GM21526 (cell line): Measurements from ENCODE around the gene HBEGF.

ENCODE experiments used
- ATAC-seq: cut with Tn5 transposase; IDR thresholded peaks from one replicate; pipeline ENCODE4 v1.9.1; 2021; ENCODE audit warnings: moderate library complexity; ENCODE audit not compliant: unreplicated experiment, low FRiP score

The HBEGF gene

DNA sequence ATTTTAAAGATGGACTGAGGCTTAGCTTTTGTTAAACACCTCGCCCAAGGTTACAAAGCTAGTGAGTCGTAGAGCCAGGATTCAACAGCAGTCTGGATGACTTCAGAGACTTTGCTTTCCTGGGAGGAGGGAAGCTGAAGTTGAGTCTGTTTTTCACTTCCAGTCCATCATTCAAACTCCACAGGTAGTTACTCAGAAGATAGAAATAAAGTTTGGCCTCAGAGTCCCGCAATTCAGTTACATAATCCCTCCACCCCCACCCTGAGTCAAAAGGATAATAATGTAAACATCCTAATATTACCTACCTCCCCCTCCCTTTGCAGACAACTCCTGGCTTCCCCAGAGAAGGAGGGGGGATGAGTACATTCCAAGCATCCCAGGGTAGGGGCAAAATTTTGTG is 8.1 kb downstream of the HBEGF start:
- no peak for ATAC-seq

DNA sequence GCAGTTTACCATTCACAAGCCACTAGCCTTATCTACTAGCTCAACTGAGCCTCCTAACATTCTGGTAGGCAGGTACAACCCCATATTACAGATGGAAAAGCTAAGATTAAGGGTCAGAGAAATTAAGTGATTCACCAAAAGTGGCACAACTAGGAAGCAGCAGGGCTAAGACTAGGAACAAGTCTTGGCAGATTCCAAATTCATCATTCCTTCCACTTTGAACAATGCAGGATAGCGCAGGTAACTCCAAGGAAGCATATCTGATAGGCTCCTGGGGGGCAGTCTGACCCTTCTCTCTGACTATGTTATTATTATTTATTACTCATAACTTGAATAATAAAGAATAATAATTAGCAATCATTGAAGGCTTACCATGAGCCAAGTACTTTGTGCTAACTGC is 8.5 kb downstream of the HBEGF start:
- no peak for ATAC-seq

DNA sequence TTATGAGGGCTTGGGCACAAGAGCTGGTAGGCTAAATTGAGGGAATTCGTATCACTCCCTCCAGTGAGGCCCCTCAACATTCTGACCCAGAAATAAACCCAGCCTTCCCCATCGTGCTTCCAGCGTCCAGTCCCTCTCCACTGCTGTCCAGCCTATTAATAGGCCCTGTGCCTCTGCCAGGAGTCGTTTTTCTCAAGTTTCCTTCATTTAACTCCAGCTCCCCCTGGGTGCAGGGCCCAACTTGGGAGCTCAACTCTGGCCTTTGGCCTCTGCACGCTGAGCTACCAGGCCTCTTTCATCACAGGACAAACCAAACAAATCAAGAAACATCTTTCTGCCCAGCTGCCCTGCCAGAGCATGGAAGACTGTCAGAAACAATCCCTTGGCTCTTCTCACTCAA is 10.0 kb downstream of the HBEGF start:
- ATAC-seq = no peak

DNA sequence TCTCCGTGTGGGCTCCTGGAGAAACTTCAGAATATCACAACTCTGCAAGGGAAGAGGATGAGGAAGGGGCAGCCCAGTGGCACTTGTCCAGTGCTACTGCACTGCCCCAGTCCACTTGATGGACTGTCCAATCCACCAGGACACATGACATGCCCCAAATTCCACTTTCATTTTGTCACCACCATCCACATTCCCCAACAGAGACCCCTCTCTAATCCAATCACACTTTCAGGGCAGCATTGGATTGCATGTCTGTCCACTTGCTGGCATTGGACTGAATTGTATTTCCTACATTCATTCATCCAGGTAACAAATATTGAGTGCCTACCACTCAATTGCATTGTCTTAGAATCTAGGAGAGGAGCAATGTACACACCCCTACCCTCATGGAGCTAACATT is 14.8 kb downstream of the HBEGF start:
- ATAC-seq = no peak

DNA sequence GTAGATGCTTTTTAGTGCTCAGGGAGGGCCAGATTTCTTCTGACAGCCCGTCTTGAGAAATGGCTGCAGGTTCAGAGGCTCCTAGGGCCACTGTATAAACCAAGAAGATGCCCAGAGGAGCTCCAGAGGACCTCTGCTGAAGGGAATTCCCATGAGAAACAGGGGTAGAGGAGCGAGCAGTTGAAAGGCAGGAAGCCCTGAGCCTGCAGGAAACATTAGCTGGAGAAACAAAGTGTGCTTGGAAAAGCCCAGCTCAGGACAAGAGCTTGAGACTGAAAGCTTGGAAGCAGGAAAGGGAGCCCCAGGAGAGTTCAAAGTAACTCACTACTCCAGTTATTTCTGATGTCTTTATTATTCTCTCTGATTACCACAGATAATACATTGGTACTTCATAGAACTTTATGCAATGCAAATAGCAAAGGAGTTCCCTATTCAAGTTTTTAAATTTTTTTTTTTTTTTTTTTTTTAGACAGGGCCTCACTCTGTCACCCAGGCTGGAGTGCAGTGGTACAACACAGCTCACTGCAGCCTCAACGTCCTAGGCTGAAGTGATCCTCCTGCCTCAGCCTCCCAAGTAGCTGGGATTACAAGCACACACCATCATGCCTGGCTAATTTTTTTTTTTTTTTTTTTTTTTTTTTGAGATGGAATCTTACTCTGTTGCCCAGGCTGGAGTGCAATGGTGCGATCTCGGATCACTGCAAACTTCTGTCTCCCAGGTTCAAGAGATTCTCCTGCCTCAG is 16.5 kb downstream of the HBEGF start:
- ATAC-seq = no peak

DNA sequence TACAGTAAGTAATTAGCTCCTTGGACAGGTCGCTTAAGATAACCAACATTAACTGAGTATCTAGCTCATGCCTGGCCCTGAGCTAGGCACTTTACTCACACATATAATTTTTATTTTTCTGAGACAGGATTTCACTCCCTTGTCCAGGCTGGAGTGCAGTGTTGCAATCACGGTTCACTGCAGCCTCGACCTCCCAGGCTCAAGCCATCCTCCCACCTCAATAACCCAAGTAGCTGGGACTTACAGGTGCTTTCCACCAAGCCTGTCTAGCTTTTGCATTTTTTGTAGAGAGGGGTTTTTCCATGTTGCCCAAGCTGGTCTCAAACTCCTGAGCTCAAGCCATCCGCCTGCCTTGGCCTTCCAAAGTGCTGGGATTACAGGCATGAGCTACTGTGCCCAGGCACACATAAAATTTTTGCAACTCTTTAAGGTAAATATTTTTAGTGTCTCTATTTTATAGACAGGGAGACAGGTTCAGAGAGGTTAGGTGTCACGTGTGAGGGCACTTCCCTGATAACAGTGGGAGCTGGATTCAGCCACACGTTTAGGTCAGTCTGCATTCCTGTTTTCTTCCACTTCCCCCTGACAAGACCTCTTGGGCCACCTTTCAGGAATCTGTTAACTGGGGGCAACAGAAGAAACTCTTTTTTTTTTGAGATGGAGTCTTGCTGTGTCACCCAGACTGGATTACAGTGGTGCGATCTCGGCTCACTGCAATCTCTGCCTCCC is 18.2 kb downstream of the HBEGF start:
- no peak for ATAC-seq

DNA sequence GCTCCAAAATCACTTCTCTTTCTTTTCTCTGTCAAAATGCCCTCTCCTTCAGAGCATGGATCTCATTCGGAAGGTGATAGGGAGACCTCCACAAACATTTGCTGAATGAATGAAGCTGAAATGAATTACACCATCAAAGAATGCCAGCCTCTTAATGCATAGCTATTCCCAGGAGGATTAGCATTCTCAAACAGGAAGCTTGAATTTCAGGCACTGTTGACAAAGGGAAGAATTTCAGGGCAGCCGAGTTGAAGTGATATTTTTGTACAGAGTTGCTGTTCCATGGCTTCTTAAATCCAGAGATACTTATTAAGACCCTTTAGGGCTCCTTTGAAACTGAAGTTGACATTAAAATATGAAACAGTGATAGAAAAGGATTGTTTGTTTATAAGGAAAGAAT is 18.8 kb downstream of the HBEGF start:
- ATAC-seq = no peak

DNA sequence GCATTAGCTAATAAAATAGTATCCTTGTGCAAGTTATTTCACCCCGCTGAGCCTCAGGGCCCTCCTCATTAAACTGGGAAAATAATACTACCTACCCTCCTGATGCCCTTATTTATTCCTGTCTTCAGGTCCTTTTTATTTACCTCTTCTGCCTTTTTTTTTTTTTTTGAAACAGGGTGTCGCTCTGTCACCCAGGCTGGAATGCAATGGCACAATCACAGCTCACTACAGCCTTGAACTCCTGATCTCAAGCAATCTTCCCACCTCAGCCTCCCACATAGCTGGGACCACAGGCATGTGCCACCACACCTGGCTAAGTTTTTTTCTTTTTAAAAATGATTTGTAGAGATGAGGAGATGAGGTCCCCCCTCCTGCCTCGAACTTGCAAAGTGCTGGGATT is 20.9 kb downstream of the HBEGF start:
- ATAC-seq = no peak

DNA sequence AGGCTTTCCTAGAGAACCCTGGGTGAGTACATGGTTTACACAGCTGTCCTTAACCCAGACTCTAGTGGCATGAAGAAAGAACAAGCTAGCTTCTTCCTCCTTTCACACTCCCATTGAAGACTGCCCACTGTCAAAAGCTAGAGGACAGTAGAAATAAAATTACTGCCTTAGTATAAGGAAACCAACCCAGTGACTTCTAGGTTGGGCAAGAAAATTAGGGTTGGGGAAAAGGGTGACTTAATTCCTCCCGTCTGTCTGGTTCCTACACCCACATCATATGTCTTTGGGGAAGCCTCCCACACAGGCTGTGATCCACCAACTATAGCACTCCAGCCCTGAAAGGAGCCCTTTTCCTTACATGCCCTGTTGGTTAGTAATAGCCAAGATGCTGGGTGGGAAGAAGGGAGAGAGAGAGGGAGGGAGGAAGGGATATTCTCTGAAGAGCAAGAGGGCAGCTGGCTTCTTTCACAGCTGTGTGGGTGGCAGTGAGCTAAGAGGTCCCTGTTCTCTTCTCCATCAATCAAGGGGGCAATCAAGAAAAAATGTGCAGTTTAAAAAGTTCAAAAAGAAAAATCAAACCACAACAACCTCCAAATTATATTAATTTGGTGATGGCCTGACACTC is 21.7 kb downstream of the HBEGF start:
- no peak for ATAC-seq

DNA sequence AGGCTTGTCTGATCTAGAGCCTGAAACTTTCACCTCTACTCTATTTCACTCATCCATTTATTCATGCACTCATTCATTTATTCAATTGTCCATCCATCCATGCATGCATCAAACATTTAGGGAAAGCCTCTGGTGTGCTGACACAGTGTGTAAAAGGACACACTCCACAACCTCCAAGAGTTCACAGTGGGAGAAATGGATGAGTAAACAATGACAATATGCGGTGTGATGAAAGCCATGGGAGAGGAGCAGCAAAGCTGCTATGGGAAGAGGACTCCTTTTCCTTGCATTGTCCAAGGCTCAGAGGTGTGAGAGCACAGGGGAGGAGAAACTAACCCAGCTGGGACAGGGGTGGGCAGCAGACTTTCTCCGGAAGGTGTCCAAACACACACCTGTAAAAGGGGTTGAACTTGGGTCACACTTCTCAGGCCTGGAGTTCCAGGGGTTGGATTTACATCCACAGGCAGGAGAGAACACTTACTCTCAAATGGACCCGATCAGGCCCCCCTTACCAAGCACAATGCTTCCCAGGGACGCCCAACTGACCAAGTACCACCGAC is 22.3 kb downstream of the HBEGF start:
- no peak for ATAC-seq

DNA sequence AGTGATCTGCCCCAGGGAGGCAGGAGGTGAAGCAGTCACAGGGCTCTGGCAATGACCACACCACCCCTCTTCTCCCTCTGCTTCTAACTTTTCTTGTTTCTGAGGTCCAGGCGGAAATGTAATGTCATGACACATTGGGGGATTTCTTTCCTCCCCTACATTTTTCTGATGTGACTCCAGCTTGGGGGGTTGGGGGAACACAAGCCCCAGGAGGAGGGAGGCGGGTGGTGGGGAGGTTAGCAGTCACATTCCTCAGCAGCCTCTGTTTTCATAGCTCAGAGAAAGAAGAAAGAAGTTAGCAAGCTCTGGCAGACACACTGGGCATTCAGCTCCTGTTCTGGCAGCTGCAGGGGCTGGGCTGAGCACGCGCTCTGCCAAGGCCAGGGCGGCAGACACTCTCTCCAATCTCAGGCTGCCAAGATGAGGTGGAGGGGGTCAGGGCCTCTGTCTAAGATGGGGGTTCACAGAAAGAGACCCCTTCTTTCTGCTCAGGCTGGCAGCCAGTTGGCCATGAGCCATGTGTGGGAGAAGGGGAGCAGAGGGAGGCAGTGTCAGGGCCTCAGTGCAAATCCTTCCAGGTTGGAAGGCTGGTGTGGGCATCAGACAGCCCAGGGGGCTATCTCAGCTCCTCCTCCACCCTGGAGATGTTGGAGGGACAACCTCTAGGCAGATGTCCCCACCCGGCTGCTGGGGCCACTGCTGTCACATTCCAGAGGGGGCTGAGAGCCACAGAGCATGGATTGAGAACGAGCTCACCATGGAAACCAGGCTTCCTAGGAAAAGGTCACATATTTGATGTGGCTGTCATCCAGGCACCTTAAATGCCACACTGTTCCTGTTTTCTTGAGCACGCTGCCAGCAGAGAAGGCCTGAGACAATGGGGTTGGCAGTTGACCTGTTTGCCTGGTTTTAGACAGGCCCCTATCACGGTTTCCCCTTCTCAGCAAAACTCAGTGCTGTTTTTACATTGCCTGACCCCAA is 23.4 kb downstream of the HBEGF start:
- ATAC-seq = no peak

DNA sequence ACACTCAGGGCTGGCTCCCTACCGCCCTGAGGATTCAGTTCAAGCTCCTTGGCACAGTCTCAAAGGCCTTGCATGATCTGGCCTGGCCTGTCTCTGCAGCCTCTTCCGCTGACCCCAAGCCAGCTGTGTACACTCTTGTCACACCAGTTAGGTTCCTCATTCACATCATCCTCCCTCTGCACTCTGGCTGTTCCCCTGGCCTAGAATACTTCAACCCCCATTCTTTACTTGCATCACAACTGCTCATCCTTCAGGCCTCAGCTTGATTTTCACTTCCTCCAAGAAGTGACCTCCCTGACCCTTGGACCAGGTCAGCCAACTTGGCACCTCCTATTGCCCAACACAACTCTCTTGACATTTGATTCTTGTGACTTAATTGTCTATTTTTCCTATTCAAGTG is 24.6 kb downstream of the HBEGF start:
- ATAC-seq = no peak

DNA sequence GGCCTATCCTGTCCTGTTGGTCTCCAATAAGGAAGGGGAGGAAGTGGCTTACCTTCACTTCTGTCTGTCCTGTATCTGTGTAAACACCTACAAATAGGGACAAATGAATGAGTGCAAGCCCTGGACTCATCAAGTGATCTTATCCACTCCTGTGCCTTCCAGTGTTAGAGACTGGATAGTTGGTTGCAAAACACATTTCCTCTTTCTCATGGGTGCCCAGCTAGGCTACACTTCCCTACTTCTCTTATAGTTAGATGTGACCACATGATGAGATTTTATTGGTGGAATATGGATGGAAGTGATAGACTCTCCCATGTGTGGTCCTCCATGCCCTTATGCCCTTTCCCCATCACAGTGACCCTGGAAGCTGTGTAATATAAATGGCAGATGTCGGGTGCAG is 26.6 kb downstream of the HBEGF start:
- ATAC-seq = no peak

DNA sequence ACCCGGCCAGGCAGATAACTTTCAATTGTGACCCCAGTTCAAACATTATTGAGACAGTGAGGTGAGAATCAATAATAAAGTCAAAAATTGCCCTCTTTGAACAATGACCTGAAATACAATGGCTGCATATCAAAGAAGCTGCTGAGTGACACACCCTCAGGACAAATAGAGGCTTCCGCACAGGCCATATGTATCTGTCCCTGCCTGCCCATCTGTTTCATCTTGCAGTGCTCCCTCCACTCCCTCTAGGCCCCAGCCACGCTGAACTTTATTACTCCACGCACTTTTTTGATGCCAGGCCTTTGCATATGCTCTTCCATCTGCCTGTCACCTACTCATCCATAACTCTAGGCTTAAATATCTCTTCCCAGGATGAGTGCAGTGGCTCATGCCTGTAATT is 27.6 kb downstream of the HBEGF start:
- no peak for ATAC-seq

DNA sequence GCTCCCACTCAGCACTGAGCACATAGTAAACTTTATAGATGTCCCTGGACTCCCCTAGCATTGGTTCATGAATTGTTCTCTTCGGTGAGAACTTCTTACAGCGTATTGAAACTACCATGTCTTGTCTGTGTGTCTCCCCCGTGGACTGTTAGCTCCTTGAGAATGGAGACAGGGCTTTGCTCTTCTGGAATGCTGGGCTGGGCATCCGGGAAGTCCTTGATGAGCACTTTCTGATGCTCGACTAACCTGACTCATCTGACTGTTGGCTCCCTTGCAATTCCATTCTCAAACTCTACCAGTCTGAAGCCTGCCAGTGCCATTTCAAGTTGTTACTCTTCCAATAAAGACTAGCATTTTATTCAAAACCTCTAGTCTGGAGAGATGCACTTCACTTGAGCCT is 28.5 kb downstream of the HBEGF start:
- ATAC-seq = no peak

DNA sequence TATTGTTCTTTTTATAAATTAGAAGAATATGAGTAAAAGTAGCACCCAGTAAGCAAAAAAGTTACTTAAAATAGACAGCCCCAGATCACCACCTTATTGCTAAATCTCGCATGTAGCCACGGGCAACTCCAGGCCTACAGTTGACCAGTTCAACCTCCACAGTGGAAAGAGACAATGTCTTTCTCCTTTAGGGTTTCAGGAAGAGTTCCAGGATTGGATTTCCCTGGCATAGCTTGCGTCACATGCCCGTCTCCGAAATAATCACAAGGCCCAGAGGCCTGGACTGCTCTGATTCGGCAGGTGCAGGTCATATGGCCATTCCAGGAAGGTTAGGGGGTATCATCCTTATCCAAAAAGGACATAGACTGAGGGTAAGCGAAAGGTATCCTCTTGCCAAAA is 33.6 kb downstream of the HBEGF start:
- ATAC-seq = no peak

DNA sequence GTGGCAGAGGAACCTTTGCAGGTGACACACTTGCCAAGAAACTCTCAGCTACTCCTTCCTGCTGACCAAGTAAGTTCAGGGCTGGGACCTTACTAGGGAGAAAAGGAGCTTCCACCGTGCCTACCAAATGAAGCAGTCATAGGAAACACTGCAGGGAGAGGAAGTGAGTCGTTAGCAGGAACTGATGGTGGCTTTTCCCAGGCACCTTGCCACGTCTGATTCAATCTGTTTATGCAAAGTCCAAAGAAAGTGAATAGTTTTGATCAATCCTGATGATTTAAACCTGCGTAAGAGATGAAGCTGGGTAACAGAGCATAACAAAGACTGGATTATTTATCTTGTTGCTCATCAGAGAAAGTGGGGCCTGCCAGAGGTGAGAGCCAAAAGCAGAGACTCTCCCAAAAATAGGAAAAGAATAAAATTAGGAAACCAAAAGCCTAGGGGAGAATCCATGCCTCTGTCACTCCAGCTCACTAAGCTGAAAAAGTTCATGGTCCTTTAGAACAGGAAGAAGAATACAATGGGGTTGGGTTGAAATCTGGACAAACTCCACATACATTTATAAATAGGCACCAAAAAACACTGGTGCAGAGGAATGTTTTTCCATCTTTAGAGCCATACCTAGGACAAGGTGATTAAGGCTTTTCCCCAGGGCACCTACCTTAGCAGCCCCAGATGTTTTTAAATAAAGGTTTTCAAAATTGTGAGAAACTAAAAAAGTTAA is 34.2 kb downstream of the HBEGF start:
- no peak for ATAC-seq

DNA sequence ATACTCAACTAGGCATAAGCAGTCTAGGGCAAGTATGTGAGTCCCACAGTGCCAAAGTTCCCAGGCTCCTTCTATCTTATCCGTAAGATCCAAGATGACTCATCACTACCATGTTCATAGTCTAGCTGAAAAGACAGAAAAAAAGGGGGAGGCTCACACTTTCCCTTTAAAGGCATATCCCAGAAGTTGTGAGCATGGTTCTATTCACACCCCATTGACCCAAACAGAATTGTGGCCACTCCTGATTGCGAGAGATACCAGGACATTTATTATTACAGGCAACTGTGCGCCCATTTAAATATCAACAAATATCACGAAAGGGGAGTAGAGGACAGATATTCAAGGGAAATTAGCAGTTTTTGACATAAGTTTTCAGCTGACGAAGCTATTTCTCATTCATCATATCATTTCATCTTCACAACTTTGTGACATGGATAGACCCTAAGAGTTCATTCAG is 35.4 kb downstream of the HBEGF start:
- ATAC-seq = no peak

DNA sequence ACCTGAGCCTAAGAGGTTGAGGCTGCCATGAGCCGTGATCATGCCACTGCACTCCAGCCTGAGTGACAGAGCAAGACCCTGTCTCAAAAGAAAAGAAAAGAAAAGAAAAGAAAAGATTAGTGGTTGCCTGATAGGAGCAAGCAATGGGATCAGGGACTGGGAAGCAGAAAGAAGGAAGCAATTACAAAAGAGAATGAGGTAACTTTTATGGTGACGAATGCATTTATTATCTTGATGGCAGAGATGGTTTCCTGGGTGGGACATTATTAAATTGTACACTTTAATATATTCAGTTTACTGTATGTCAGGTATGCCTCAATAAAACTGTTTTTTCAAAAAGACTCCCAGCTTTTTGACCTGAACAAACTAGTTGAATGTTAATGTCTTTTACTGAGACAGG is 36.0 kb downstream of the HBEGF start:
- no peak for ATAC-seq
